Testis (tissue), 3 donors: ENCODE data around the gene CNTN4. TPM values are rescaled to one million over a fixed set of nuclear protein-coding genes. Genes with fewer than 3 reads are reported as not detected.

ENCODE experiments used
- DNase-seq: peaks from one replicate; pipeline ENCODE4 v3.0.0-alpha.2; 2019
- H3K27ac ChIP-seq, 2 donors: fragments of 200-600 bp; sonication (generic); one replicate each; pipeline ENCODE4 v1.5.1; 2019
- H3K27me3 ChIP-seq: fragments of 200-600 bp; sonication (generic); one replicate; pipeline ENCODE4 v1.5.1; 2019
- H3K36me3 ChIP-seq: fragments of 200-600 bp; sonication (generic); one replicate; pipeline ENCODE4 v1.5.1; 2017; ENCODE audit warnings: low read depth; ENCODE audit errors: missing control alignments
- H3K4me1 ChIP-seq: fragments of 200-600 bp; sonication (generic); one replicate; pipeline ENCODE4 v1.5.1; 2019
- H3K4me3 ChIP-seq, 2 donors: fragments of 200-600 bp; sonication (generic); one replicate each; pipeline ENCODE4 v1.5.1; 2017 to 2019
- H3K9me3 ChIP-seq: fragments of 200-600 bp; sonication (generic); one replicate; pipeline ENCODE4 v1.5.1; 2017
- CTCF ChIP-seq, 3 experiments: fragments of 450-650 bp in 2 of 3; fragments of 200-600 bp in 1 of 3; sonication (generic) in 1 of 3; IDR thresholded peaks; one replicate each; pipeline ENCODE4 v1.5.1; 2016 to 2019; ENCODE audit warnings: antibody characterized with exemption in 3 of 3, mild to moderate bottlenecking in 2 of 3, moderate library complexity in 1 of 3
- POLR2A ChIP-seq: fragments of 450-650 bp; IDR thresholded peaks from one replicate; pipeline ENCODE4 v1.6.1; 2017; ENCODE audit warnings: antibody characterized with exemption, mild to moderate bottlenecking, moderate library complexity
- WGBS, 2 donors: methylation state at CpG; one replicate each; pipeline ENCODE4 v1.1.5; 2018; 5-methylcytosine and 5-hydroxymethylcytosine counted together
- intact Hi-C: fragments of 100-400 bp; cut with DNase I; formaldehyde crosslinking; loops from one replicate; pipeline ENCODE4 v1.15.1; 2023; ENCODE audit warnings: low total_unique reads
- polyA plus RNA-seq: library from polyadenylated mRNA; stranded (reverse); fragments of 350-450 nt; fragmentation: Illumina TruSeq; extraction: RNeasy Lipid Tissue Mini Kit (QIAGEN cat#74804); gene quantifications from one replicate; pipeline ENCODE4 v1.2.3, GENCODE V29; 2014; ENCODE audit warnings: low read depth, low replicate concordance; ENCODE audit not compliant: insufficient read depth
- total RNA-seq, 2 donors: library from RNA; depleted of rRNA; stranded (reverse); fragments of >200 nt; gene quantifications; one replicate each; pipeline ENCODE4 v1.2.3, GENCODE V29; 2016

Gene CNTN4
- total and polyA plus RNA-seq, 3 donors from 2014 or later = 10.4 to 37.7 (median 19.6) TPM

DNA sequence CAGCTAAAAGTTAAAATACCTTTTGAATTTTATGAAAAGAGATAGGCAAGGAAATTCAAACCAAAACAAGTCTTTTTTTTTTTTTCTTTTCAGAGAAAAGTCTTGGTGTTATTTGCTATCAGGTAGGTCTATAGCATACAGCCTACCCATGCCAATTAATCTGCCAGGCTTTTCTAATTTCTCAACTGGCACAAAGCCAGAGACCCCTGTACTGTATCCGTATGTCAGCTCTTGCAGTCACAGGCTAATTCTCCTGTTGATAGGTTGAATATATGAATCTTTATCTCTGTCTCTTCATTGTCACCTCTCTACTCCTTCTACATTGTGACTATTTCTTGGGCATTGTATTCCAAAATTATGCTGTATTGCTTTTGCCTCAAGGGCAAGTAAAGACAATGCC lies 878.1 kb downstream of the CNTN4 start:
- no peaks in the 10 kb centered on the region for H3K27me3 ChIP-seq
- WGBS, 2 donors = 58 to 65% methylated on average over 1 of the region's 1 CpG
- H3K36me3 ChIP-seq = no peaks in the 10 kb centered on the region
- no peak overlapping the region for H3K27ac ChIP-seq
- H3K4me3 ChIP-seq = no peak overlapping the region
- intact Hi-C loops = no loop called here
- H3K4me1 ChIP-seq = no peaks in the 10 kb centered on the region
- no peaks in the 10 kb centered on the region for H3K9me3 ChIP-seq
- TF ChIP-seq POLR2A = no peak
- TF ChIP-seq CTCF (IDR thresholded peaks at IDR 0.05) = no peak
- no peak for DNase-seq

DNA sequence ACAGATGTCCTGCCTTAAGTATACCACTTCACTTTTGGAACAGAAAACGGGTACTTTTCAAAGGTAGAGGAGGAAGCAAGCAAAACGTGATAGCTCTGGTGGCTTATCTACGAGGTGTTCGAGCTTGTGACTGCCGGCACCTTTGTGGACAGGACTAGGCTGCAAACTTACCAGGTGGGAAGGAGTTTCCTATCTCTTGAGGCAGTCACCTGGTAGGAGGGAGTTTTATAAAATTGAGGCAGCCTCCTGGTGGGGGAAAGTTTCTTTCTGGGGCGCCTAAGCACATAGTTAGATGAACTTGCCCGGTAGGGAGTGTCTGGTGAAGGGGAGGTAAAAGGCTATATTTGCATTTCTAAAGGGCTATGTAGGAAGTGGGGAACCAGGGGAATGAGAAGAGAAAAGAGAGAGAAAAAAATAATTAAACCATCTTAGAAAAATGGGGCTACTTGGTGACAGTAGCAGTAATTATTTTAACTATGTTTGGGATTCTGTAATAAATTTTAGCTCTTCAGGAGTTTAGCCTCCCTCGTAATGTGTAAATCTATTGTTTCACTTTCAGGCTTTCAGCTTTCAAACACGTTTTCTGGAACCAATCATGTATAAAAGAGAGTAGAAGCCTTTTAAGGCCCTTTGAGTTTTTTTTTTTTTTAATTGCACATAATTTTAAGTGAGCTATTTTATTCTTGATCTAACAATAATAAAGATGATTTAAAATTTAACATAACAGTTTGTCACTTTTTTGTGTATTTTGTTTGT lies 880.5 kb downstream of the CNTN4 start:
- H3K4me3 ChIP-seq = no peak overlapping the region
- intact Hi-C loops = no loop called here
- WGBS, 2 donors = 71 to 74% methylated on average over 9 of the region's 9 CpGs
- H3K27ac ChIP-seq = no peak overlapping the region
- no peaks in the 10 kb centered on the region for H3K36me3 ChIP-seq
- TF ChIP-seq CTCF (IDR thresholded peaks at IDR 0.05) (no peak), POLR2A (no peak)
- H3K9me3 ChIP-seq = no peaks in the 10 kb centered on the region
- H3K27me3 ChIP-seq = no peaks in the 10 kb centered on the region
- H3K4me1 ChIP-seq = no peaks in the 10 kb centered on the region
- DNase-seq = no peak

DNA sequence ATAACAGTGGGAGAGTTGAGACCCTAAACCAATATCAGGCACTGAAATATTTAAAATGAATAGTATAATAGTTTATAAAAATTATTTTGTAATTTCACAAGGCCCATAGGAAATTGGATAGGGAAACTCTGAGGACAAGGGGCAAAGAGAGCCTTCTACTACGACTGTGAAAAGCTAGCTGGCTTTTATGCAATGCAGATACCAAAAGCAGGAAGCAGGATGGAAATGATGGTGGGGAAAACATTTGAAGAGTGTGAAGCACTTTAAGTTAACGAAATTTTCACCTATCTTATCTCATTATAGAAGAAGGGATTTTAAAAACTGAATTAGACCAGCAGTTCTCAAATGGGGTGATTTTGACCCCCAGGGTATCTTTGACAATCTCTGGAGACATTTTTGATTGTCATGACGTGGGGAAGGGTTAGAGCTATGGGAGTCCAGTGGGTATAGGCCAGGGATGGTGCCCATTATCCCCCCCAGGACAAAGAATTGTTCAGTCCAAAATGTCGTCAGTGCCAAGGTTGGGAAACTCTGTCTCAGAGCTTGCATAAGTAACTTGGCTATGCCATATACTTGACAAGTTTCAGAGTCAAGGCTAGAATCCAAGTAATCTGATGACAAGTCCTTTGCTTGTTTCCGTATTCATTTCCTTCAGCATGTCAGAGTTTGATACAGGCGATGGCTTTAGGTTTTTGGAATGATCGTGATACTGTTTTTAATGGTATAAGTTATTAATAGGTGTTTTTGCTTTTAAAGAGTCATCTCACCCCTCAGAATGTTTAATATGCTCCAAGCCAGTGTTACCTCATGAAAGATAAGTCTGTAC lies 885.6 kb downstream of the CNTN4 start:
- no peaks in the 10 kb centered on the region for H3K9me3 ChIP-seq
- TF ChIP-seq CTCF (IDR thresholded peaks at IDR 0.05) (no peak), POLR2A (no peak)
- intact Hi-C loops = no loop called here
- H3K27ac ChIP-seq = no peak overlapping the region
- H3K27me3 ChIP-seq = no peaks in the 10 kb centered on the region
- H3K4me3 ChIP-seq = no peak overlapping the region
- no peak for DNase-seq
- WGBS, 2 donors = 83 to 91% methylated on average over 7 of the region's 7 CpGs
- no peaks in the 10 kb centered on the region for H3K36me3 ChIP-seq
- no peaks in the 10 kb centered on the region for H3K4me1 ChIP-seq

DNA sequence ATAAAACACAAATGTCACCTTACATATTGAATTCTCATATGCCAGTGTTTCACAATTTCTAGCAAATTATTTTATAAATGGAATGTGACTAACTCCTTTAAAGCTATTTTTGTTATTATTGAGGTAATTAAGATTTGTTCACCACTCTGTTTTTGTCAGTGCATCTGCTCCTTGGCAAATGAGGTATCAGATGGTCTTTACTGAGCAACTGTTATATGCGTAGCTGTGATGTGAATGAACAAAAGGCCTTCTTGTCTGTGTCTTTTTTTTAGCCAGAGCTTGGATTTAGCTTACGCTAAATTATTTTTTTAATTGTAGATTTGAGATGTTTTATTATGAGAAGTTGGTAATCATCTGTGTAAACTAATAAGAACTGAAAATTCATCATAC lies 886.2 kb downstream of the CNTN4 start:
- Histone ChIP-seq H3K9me3 (no peaks in the 10 kb centered on the region), H3K36me3 (no peaks in the 10 kb centered on the region), H3K4me1 (no peaks in the 10 kb centered on the region), H3K27ac (no peak overlapping the region), H3K4me3 (no peak overlapping the region), H3K27me3 (no peaks in the 10 kb centered on the region)
- intact Hi-C loops = no loop called here
- WGBS, 2 donors = 92 to 99% methylated on average over 2 of the region's 2 CpGs
- TF ChIP-seq POLR2A (no peak), CTCF (IDR thresholded peaks at IDR 0.05) (no peak)
- DNase-seq = no peak
